HTR-8/SVneo (cell line): ENCODE measurements around the gene SLC12A9.

Experiments used
- DNase-seq: peaks from one replicate; pipeline ENCODE4 v3.0.0; 2011; ENCODE audit warnings: low spot score, mixed read lengths; ENCODE audit not compliant: insufficient read length
- FAIRE-seq: peaks from 2 replicates; lab custom pipeline; 2011; peaks lifted over from hg19 to GRCh38; lab: Jason Lieb, UNC

Gene SLC12A9

DNA sequence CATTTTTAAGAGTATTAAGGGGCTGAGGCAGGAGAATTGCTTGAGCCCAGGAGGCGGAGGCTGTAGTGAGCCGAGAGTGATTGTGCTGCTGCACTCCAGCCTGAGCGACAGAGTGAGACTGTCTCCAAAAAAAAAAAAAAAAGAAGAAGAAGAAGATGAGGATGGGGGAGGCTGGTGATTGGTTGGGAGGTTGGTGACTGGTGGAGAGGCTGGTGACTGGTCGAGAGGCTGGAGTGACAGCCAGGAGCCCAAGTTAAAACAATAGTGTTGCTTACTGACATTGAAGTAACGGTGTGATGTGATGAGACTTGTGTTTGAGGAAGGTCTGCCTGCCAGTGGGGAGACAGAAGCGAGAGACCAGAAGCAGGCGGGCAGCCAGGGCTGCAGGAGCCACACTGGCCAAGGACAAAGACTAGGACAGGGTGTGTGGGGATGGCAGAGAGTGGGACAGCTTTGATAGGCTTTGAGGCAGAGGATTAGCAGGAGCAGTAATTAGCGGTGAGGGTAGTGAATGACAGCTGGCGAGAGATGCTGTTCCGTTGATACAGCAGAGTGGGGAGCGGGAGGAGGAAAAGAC lies 27.3 kb downstream of the SLC12A9 start:
- DNase-seq (no peak), FAIRE-seq (no peak)

DNA sequence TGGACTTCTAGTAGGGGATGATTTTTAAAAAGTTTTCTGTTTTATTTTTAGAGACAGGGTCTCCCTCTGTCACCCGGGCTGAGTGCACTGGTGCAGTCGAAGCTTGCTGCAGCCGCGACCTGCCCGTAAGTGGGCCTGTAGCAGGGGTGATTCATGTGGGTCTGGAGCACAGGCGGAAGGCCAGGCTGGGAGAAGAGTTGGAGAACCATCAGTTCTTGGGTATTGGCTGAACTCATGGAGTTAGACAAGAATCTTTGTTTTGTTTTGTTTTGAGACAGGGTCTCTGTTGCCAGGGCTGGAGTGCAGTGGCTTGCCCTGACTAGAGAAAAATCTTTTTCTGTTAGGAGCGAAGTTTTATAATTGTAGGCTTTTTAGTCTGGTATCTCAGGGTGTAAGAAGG lies 28.1 kb downstream of the SLC12A9 start:
- FAIRE-seq (no peak), DNase-seq (no peak)

DNA sequence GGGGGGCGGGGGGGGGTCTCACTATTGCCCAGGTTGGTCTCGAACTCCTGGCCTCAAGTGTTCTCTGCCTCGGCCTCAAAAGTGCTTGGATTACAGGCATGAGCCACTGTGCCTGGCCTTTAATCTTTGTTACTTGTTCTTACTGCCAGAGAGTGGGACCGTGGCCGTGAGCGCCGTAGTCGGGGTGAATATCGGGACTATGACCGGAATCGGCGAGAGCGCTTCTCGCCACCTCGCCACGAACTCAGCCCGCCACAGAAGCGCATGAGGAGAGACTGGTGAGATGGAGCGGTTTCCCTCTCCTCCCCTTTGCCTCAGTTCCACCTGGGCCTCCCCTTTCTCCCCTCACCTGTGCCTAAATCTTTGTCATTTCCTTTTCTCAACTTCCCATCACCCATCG lies 28.6 kb downstream of the SLC12A9 start:
- FAIRE-seq (no peak), DNase-seq (no peak)

- no peak for DNase-seq
- no peak for FAIRE-seq
These were observed 29.7 kb downstream of the SLC12A9 start for GRCh38 chr7:100882201-100882600.

GRCh38 chr7:100882785-100883526 lies 30.4 kb downstream of the SLC12A9 start:
- DNase-seq (no peak), FAIRE-seq (no peak)

GRCh38 chr7:100884736-100885439 lies 32.4 kb downstream of the SLC12A9 start:
- FAIRE-seq (no peak), DNase-seq (no peak)

DNA sequence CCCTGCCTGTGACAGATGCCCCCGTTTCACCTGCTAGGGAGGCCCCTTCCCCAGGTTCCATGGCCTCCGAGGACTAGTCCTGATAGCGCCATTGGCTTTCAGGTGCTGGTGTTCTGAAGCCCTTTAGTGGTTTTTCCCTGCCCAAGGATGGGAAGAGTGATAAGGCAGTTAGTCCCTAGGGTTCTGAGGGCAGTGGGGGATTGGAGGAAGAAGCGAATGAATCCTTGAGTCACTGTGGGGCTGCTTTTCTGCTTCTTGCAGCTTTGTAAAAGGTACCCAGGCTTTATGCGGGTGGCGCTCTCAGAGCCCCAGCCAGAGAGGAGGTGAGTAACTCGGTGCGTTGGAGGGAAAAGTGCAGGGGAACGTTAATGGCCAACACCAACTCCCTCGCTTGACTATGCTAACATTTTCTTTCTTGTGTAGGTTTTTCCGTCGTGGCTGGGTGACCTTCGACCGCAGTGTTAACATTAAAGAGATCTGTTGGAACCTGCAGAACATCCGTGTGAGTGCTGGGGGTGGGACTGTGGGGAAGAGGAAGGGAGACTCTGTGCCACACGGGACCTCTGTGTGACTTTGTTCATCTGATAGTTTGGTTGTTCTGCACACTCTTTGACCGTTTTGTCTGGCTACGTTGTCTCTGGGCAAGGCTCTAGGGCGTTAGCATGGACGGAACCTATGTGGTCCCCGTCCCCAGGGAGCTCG lies 33.1 kb downstream of the SLC12A9 start:
- no peak for DNase-seq
- FAIRE-seq, result no peak

DNA sequence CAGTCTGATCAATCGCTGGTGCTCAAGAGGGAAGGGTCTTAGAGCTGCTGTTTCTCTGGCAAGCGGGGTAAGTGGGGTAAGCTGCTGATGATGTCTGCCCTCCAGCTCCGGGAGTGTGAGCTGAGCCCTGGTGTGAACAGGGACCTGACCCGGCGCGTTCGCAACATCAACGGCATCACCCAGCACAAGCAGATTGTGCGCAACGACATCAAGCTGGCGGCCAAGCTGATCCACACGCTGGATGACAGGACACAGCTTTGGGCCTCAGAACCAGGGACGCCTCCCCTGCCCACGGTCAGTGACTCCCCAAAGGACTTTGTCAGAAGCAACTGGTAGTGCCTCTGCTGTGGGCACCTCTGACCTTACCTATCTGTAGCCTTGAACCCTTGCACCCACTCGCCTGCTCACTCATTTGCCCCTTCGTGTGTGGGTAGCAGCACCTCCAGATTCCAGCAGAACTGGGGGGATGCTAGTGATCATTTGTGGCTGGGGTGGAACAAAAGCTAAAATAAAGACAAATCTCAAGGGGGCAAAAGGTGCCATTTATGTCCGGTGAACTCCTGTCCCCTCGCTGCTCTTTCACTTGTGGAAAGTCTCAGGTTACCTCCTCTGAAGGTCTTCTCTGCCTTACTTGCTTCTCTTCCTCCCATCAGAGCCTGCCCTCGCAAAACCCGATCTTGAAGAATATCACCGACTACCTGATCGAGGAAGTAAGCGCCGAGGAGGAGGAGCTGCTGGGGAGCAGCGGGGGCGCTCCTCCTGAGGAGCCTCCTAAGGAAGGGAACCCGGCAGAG lies 33.8 kb downstream of the SLC12A9 start:
- FAIRE-seq, result no peak
- no peak for DNase-seq

- DNase-seq (no peak), FAIRE-seq (no peak)
These were observed 34.5 kb downstream of the SLC12A9 start for GRCh38 chr7:100886936-100887515.

GRCh38 chr7:100887516-100888290 lies 35.2 kb downstream of the SLC12A9 start:
- no peak for FAIRE-seq
- DNase-seq, result no peak

- peak; percentile 9 for FAIRE-seq
- DNase-seq, result no peak
These were observed 35.9 kb downstream of the SLC12A9 start for GRCh38 chr7:100888291-100888987.

GRCh38 chr7:100888988-100889750 lies 36.7 kb downstream of the SLC12A9 start, which contains the start of gene UFSP1:
UFSP1 (minus strand) TSS chr7:100889715; CDS start chr7:100889271, 444 bp downstream.
- FAIRE-seq (no peak), DNase-seq (peak; percentile 39)

- FAIRE-seq (no peak), DNase-seq (no peak)
These were observed 38.4 kb downstream of the SLC12A9 start for GRCh38 chr7:100890653-100891567.

GRCh38 chr7:100891568-100892247 lies 39.2 kb downstream of the SLC12A9 start:
- no peak for FAIRE-seq

GRCh38 chr7:100892364-100893317 lies 40.1 kb downstream of the SLC12A9 start:
- FAIRE-seq (no peak), DNase-seq (no peak)

More at GRCh38 chr7:100891568-100892247, 39.2 kb downstream of the SLC12A9 start:
- no peak for DNase-seq
